Panc1 (cell line): ENCODE results near the gene C1QTNF1. TPM values are rescaled to one million over a fixed set of nuclear protein-coding genes. Genes with fewer than 3 reads are reported as not detected.

Source experiments
- ATAC-seq: fragments of 200-7000 bp; cut with Tn5 transposase; 2 replicates; pipeline ENCODE4 v1.9.1; 2020; ENCODE audit warnings: mild to moderate bottlenecking, moderate library complexity
- BruUV-seq: library from RNA; stranded (reverse); fragments of 400-500 nt; replicated peaks from 2 replicates; lab custom pipeline; 2021; lab: Mats Ljungman, UMichigan
- CTCF ChIA-PET: fragments of 300-600 bp; sonication (Branson Sonifier 250); formaldehyde crosslinking; loops from one replicate; lab custom pipeline; 2022; ENCODE audit warnings: antibody characterized with exemption; lab: Charles Lee
- POLR2A ChIA-PET: fragments of 300-600 bp; sonication (Branson Sonifier 250); formaldehyde crosslinking; loops from one replicate; lab custom pipeline; 2022; ENCODE audit warnings: antibody characterized with exemption; lab: Charles Lee
- DNase-seq: peaks from one replicate; pipeline ENCODE4 v3.0.0-alpha.2; 2010; ENCODE audit warnings: low read depth, low spot score
- H3K27ac ChIP-seq: 2 replicates; pipeline ENCODE4 v1.5.1; 2011; ENCODE audit warnings: mild to moderate bottlenecking, low read length, inconsistent platforms
- H3K27me3 ChIP-seq: fragments of 200-500 bp; sonication (Bioruptor generic); 2 replicates; pipeline ENCODE4 v1.6.0; 2014; ENCODE audit warnings: low read length, inconsistent platforms; ENCODE audit not compliant: control insufficient read depth, insufficient read depth
- H3K36me3 ChIP-seq: fragments of 200-500 bp; sonication (Bioruptor generic); 2 replicates; pipeline ENCODE4 v1.5.1; 2014; ENCODE audit warnings: inconsistent platforms, mild to moderate bottlenecking, low read length, moderate library complexity; ENCODE audit not compliant: control insufficient read depth, insufficient read depth
- H3K4me1 ChIP-seq: 2 replicates; pipeline ENCODE4 v1.5.1; 2011; ENCODE audit warnings: inconsistent platforms, mild to moderate bottlenecking, low read length, moderate library complexity; ENCODE audit not compliant: control insufficient read depth, insufficient read depth
- H3K4me3 ChIP-seq, 2 experiments: 2 replicates each; pipeline ENCODE4 v1.5.1; 2011 to 2012; ENCODE audit warnings: low read depth in 2 of 2, low read length in 2 of 2, mild to moderate bottlenecking in 2 of 2, inconsistent platforms in 1 of 2, moderate library complexity in 1 of 2
- H3K9me3 ChIP-seq: fragments of 200-500 bp; sonication (Bioruptor generic); 2 replicates; pipeline ENCODE4 v1.5.1; 2014; ENCODE audit warnings: low read depth, mild to moderate bottlenecking, inconsistent platforms, low read length, moderate library complexity; ENCODE audit not compliant: control insufficient read depth, insufficient read depth
- CTCF ChIP-seq: fragments of 450-650 bp; IDR thresholded peaks from 2 replicates; pipeline ENCODE4 v1.5.1; 2017; ENCODE audit warnings: mild to moderate bottlenecking
- POLR2AphosphoS5 ChIP-seq: IDR thresholded peaks from 2 replicates; pipeline ENCODE4 v1.6.1; 2012; ENCODE audit warnings: mild to moderate bottlenecking, low read depth, low read length, moderate library complexity
- REST ChIP-seq, 2 experiments: IDR thresholded peaks; 2 replicates each; pipeline ENCODE4 v1.6.1; 2011 to 2012; ENCODE audit warnings: low read depth in 2 of 2, control low read depth in 1 of 2, low read length in 1 of 2, mild to moderate bottlenecking in 1 of 2, moderate library complexity in 1 of 2; ENCODE audit not compliant: insufficient read depth in 1 of 2
- SIN3A ChIP-seq: IDR thresholded peaks from 2 replicates; pipeline ENCODE4 v1.6.1; 2012; ENCODE audit warnings: low read depth, mild to moderate bottlenecking, low read length, moderate library complexity, borderline replicate concordance; ENCODE audit not compliant: insufficient read depth
- TCF7L2 ChIP-seq: IDR thresholded peaks from 2 replicates; pipeline ENCODE4 v1.6.1; 2011; ENCODE audit warnings: mild to moderate bottlenecking, low read depth, low read length, inconsistent platforms
- in situ Hi-C: cut with HindIII; loops from 2 replicates; pipeline ENCODE4 v1.10.0; 2016; ENCODE audit warnings: low sequenced_read_pairs, low pct_unique_long_range_greater_than_20kb
- intact Hi-C: fragments of 100-400 bp; cut with micrococcal nuclease; formaldehyde crosslinking; loops from one replicate; pipeline ENCODE4 v1.10.0; 2022; ENCODE audit not compliant: unreplicated experiment
- total RNA-seq: library from RNA; stranded (reverse); gene quantifications from one replicate; pipeline ENCODE4 v1.2.1, GENCODE V29; 2021; ENCODE audit not compliant: unreplicated experiment

The C1QTNF1 gene
- total RNA-seq, 1 experiment from 2014 or later, result 1.5 TPM

- Histone ChIP-seq H3K4me1 (peaks cover 15% of the 10 kb centered on the region), H3K36me3 (no peaks in the 10 kb centered on the region), H3K27me3 (peaks cover 6% of the 10 kb centered on the region), H3K9me3 (no peaks in the 10 kb centered on the region), H3K4me3 (no peak overlapping the region), H3K27ac (no peak overlapping the region)
- DNase-seq, result no peak
- intact Hi-C loops, result no loop called here
- in situ Hi-C loops, result no loop called here
- POLR2A ChIA-PET, result no interaction called here
- no TSS peak for BruUV-seq
- no peak for TF ChIP-seq TCF7L2
- no peak for TF ChIP-seq POLR2AphosphoS5
- CTCF ChIA-PET, result interaction anchor here (0.5 to 0.6 kb wide), 2 partner anchors 197 to 360 kb away, joined by 3 to 6 read pairs; no protein-coding TSS in a partner anchor
- no peak for ATAC-seq
Measured at GRCh38 chr17:79031996-79032875, 8.3 kb downstream of the C1QTNF1 start.

GRCh38 chr17:79033046-79033616, 9.2 kb downstream of the C1QTNF1 start:
- peaks cover 3% of the 10 kb centered on the region for H3K27me3 ChIP-seq
- intact Hi-C loops, result no loop called here
- H3K9me3 ChIP-seq, result no peaks in the 10 kb centered on the region
- ATAC-seq (no peak), DNase-seq (no peak)
- in situ Hi-C loops, result no loop called here
- BruUV-seq, result no TSS peak
- TF ChIP-seq TCF7L2, result no peak
- no peak for TF ChIP-seq POLR2AphosphoS5
- no peak for TF ChIP-seq REST (IDR thresholded peaks at IDR 0.05; ENCODE audit: insufficient read depth in 1 of 2, low read depth in 2 of 2, low read length in 1 of 2)
- no peak for TF ChIP-seq CTCF
- no peak for TF ChIP-seq SIN3A
- no peak overlapping the region for H3K27ac ChIP-seq
- POLR2A ChIA-PET, result no interaction called here
- no peak overlapping the region for H3K4me3 ChIP-seq
- CTCF ChIA-PET, result interaction anchor here (0.5 to 0.6 kb wide), 2 partner anchors 196 to 359 kb away, joined by 3 to 6 read pairs; no protein-coding TSS in a partner anchor
- H3K36me3 ChIP-seq, result no peaks in the 10 kb centered on the region
- H3K4me1 ChIP-seq, result peaks cover 6% of the 10 kb centered on the region
